HG03457 (cell line): ENCODE data around the gene SRRM4.
"Not testable (repeated sequence)": the region's sequence is repeated elsewhere in the genome, so short reads cannot be mapped to it uniquely, and the experiment has no call there.

Source experiments
- ATAC-seq: cut with Tn5 transposase; IDR thresholded peaks from one replicate; pipeline ENCODE4 v1.9.1; 2021; ENCODE audit warnings: moderate number of reproducible peaks; ENCODE audit not compliant: unreplicated experiment

SRRM4 gene

GRCh38 chr12:119068129-119068856, 87.0 kb downstream of the SRRM4 start:
- no peak for ATAC-seq

- ATAC-seq: no peak
Observed at GRCh38 chr12:119069147-119069642, 87.9 kb downstream of the SRRM4 start.

- no peak for ATAC-seq
Observed at GRCh38 chr12:119071176-119071575, 89.8 kb downstream of the SRRM4 start.

GRCh38 chr12:119071638-119072231, 90.4 kb downstream of the SRRM4 start:
- no peak for ATAC-seq

- no peak for ATAC-seq
Observed at GRCh38 chr12:119072440-119072839, 91.1 kb downstream of the SRRM4 start.

GRCh38 chr12:119075222-119075787, 94.0 kb downstream of the SRRM4 start:
- ATAC-seq: no peak

GRCh38 chr12:119075918-119076317, 94.6 kb downstream of the SRRM4 start:
- no peak for ATAC-seq

- ATAC-seq: no peak
Observed at GRCh38 chr12:119079530-119079929, 98.2 kb downstream of the SRRM4 start.

GRCh38 chr12:119082016-119082415, 100.7 kb downstream of the SRRM4 start:
- ATAC-seq: no peak

- ATAC-seq: no peak
Observed at GRCh38 chr12:119082496-119082895, 101.2 kb downstream of the SRRM4 start.

- no peak for ATAC-seq
Observed at GRCh38 chr12:119088685-119089379, 107.5 kb downstream of the SRRM4 start.

- no peak for ATAC-seq
Observed at GRCh38 chr12:119089380-119090013, 108.2 kb downstream of the SRRM4 start.

GRCh38 chr12:119090276-119090675, 108.9 kb downstream of the SRRM4 start:
- no peak for ATAC-seq

GRCh38 chr12:119090865-119091264, 109.5 kb downstream of the SRRM4 start:
- ATAC-seq: no peak

GRCh38 chr12:119096429-119097202, 115.3 kb downstream of the SRRM4 start:
- no peak for ATAC-seq

GRCh38 chr12:119100933-119101332, 119.6 kb downstream of the SRRM4 start:
- ATAC-seq: no peak

GRCh38 chr12:119102274-119102673, 120.9 kb downstream of the SRRM4 start:
- no peak for ATAC-seq

- no peak for ATAC-seq
Observed at GRCh38 chr12:119102714-119103113, 121.4 kb downstream of the SRRM4 start.

GRCh38 chr12:119104969-119105368, 123.6 kb downstream of the SRRM4 start:
- not testable (repeated sequence) for ATAC-seq

GRCh38 chr12:119113496-119113986, 132.2 kb downstream of the SRRM4 start:
- ATAC-seq: no peak
